Tibial nerve (tissue), 3 donors: Measurements from ENCODE around the gene PARN.

Experiments used
- POLR2A ChIP-seq, 2 donors: fragments of 450-650 bp; IDR thresholded peaks; one replicate each; pipeline ENCODE4 v1.6.1; 2017; ENCODE audit warnings: antibody characterized with exemption in 2 of 2, mild to moderate bottlenecking in 2 of 2, moderate library complexity in 2 of 2
- TF ChIP-seq, protein P1 (sequence below), 5 experiments: fragments of 200-600 bp in 3 of 5; fragments of 450-650 bp in 2 of 5; sonication (generic) in 3 of 5; IDR thresholded peaks; one replicate each; pipeline ENCODE4 v1.5.1; 2016 to 2019; ENCODE audit warnings: antibody characterized with exemption in 5 of 5, mild to moderate bottlenecking in 3 of 5, moderate library complexity in 2 of 5

DNA sequence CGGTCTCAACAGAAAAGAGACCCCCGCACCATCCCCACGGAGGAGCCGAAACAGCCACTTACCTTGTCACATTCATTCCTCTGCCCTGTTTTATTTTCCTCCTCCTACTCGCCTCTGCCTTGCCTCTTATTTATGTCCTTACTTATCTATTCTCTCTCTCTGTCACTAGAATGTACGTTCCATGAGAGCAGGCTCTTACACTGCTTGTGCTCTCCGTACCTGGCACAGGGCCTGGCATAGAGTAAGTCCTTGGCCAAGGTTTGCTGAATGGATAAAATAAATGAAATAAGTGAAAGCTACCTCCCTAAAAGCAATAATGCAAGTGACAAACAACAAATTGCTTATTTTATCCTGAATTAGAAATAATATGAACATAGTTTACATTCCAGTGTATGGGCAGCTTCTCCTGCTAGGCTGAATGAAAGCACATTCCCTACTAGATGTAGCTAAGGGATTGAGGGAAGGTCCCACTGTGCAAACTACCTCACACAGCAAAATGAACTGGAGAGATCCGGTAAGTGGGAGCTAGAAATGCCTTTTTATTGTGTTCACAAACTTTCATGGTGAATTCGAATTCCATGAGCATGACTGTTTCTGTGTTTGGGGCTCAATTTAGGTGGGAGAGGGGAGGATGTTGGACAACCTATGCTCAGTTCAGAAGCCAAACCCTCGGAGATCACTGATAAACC, 173.1 kb downstream of the PARN start:
- TF ChIP-seq, protein P1, sequence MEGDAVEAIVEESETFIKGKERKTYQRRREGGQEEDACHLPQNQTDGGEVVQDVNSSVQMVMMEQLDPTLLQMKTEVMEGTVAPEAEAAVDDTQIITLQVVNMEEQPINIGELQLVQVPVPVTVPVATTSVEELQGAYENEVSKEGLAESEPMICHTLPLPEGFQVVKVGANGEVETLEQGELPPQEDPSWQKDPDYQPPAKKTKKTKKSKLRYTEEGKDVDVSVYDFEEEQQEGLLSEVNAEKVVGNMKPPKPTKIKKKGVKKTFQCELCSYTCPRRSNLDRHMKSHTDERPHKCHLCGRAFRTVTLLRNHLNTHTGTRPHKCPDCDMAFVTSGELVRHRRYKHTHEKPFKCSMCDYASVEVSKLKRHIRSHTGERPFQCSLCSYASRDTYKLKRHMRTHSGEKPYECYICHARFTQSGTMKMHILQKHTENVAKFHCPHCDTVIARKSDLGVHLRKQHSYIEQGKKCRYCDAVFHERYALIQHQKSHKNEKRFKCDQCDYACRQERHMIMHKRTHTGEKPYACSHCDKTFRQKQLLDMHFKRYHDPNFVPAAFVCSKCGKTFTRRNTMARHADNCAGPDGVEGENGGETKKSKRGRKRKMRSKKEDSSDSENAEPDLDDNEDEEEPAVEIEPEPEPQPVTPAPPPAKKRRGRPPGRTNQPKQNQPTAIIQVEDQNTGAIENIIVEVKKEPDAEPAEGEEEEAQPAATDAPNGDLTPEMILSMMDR (IDR thresholded peaks at IDR 0.05), result no peak
- no peak for TF ChIP-seq POLR2A (IDR thresholded peaks at IDR 0.05)
